ENCODE results near the gene GMDS. TPM values are rescaled to one million over a fixed set of nuclear protein-coding genes. Genes with fewer than 3 reads are reported as not detected.
A peak's percentile ranks its signal among the peaks of the same experiment; 100 is the strongest.

The GMDS gene
- total and polyA plus RNA-seq, 2 donors (not counting 3 experiments of a cell fraction or from before 2014, with no cell fraction given): 9.8 to 23.5 TPM

DNA sequence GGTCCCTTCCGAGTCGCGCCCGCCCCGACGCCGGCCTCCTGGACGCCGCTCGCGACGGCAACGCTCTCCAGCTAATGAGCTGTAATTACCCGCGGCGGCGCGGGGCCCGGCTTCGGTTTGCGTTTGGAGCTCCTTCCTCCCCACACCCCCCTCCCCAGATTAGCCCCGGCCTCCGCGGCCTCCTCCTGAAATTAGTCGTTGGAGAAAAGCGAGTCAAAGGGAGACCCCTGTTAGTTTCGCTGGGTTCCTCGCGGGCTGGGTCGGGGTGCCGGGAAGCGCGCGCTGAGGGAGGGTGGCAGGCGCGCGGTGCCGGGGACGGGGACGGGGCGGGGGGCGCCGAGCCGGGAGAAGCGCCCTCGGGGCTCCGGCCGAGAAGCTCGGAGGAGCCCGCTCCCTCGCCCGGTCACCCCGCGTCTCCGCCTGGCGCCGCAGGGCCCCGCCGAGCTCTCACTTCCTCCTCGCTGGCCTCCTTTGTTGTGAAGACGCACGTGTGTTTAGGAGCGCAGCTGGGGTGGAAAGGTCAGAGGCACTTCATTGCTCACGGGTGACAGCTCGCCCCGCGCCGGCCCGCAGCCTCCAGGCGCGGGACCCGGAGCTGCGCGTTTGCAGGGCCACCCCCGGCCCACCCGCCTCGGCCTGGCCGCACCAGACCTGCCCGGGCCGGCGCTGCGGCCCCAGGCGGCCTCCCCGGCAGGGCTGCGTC, 630.8 kb downstream of the GMDS start:
- no peaks in the 10 kb centered on the region for H3K9me3 ChIP-seq (replicated peaks; ENCODE audit: control insufficient read depth, insufficient read depth, low read length)
- CTCF ChIA-PET: interaction anchor here (0.8 to 2.7 kb wide), 9 partner anchors 11 to 1020 kb away, joined by 3 to 25 read pairs (median 8); no protein-coding TSS in a partner anchor
- DNase-seq (ENCODE audit: low read depth, low spot score) (peak; percentile 65), FAIRE-seq (no peak)
- H3K27me3 ChIP-seq (ENCODE audit: control insufficient read depth in 2 of 2, insufficient read depth in 2 of 2, low read length in 2 of 2): no peaks in the 10 kb centered on the region
- BruUV-seq (replicated peaks): no TSS peak
- peak overlapping the region; percentile 94 for H3K4me2 ChIP-seq (ENCODE audit: insufficient read depth, low read length)
- no peaks in the 10 kb centered on the region for H3K36me3 ChIP-seq (ENCODE audit: control insufficient read depth in 2 of 2, extremely low read depth in 1 of 2, insufficient read depth in 2 of 2, low read length in 2 of 2)
- H3K27ac ChIP-seq (ENCODE audit: insufficient read depth, low read depth, low read length): peak overlapping the region; percentile 81
- peaks cover 37% of the 10 kb centered on the region for H3K4me1 ChIP-seq (ENCODE audit: control insufficient read depth, extremely low read depth, insufficient read depth, low read length)
- POLR2A ChIA-PET: interaction anchor here (0.9 kb wide), 1 partner anchor 10 kb away, joined by 4 read pairs; no protein-coding TSS in a partner anchor
- peaks cover 4% of the 10 kb centered on the region for H4K20me1 ChIP-seq (replicated peaks; ENCODE audit: control insufficient read depth, extremely low read depth, insufficient read depth, low read length)
- peak overlapping the region; percentile 81 to 89 (median 87) for H3K4me3 ChIP-seq (replicated peaks in 1 of 3; ENCODE audit: insufficient read depth in 1 of 3, low read depth in 1 of 3, low read length in 3 of 3)
- H3K9me1 ChIP-seq (replicated peaks; ENCODE audit: control insufficient read depth, extremely low read depth, insufficient read depth, low read length): no peaks in the 10 kb centered on the region
- TF ChIP-seq POLR2A (IDR thresholded peaks at IDR 0.05; ENCODE audit: low read depth, low read length) (peak; percentile 0), MAX (IDR thresholded peaks at IDR 0.05; ENCODE audit: insufficient read depth, insufficient read length) (peak; percentile 83), JUN (IDR thresholded peaks at IDR 0.05; ENCODE audit: borderline replicate concordance, insufficient read depth, insufficient read length, low read depth) (no peak)
- dilution Hi-C loops (cut with MboI; ENCODE audit: extremely low pct_ligation_motif_present, low sequenced_read_pairs) (loop anchor here (25.0 kb wide), 1 partner anchor 498 kb away; no protein-coding TSS in a partner anchor), intact Hi-C loops (cut with micrococcal nuclease) (loop anchor here (2.0 to 10.0 kb wide), 7 partner anchors 202 to 1450 kb away; partner anchors contain the start of genes RIPK1 and WRNIP1)
- peak overlapping the region; percentile 89 for H3K9ac ChIP-seq (replicated peaks; ENCODE audit: extremely low read depth, insufficient read depth, low read length)
- H3K79me2 ChIP-seq (ENCODE audit: control insufficient read depth, insufficient read depth, low read length): peaks cover 62% of the 10 kb centered on the region
- H2AFZ ChIP-seq (ENCODE audit: low read depth, low read length): peak overlapping the region; percentile 11

DNA sequence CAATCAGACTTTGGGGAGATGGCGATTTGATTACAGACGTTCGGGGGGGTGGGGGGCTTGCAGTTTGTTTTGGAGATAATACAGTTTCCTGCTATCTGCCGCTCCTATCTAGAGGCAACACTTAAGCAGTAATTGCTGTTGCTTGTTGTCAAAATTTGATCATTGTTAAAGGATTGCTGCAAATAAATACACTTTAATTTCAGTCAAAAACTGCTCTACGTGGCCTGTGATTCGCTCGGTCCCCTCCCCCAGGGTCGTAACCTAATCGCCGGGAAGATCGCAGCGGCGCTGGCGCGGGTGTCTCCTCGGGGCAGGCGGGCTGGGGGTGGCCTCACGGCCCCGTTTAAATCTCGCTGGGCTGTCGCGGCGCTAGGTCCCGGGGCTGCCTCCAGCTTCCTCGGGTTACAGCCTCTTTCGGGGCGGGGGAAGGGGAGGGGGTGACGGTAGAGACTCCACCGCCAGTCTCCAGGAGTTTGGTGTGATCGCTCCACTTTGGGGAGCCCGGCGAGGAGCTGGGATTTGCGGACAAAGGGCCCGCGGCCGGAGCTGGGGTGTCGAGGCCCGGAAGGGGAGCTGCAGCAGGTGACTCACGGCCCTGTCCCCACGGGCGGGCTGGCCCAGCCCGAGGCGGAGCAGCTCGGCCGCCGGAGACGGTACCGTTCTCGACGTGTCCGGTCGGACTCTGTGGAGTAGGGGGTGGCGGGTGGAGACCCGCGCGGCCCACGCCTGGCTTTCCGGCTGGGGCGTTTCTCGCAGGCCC, 631.5 kb downstream of the GMDS start:
- Histone ChIP-seq H3K27me3 (ENCODE audit: control insufficient read depth in 2 of 2, insufficient read depth in 2 of 2, low read length in 2 of 2) (no peaks in the 10 kb centered on the region), H3K79me2 (ENCODE audit: control insufficient read depth, insufficient read depth, low read length) (peaks cover 62% of the 10 kb centered on the region), H2AFZ (ENCODE audit: low read depth, low read length) (peak overlapping the region; percentile 11), H3K9ac (replicated peaks; ENCODE audit: extremely low read depth, insufficient read depth, low read length) (peak overlapping the region; percentile 89), H3K9me3 (replicated peaks; ENCODE audit: control insufficient read depth, insufficient read depth, low read length) (no peaks in the 10 kb centered on the region), H3K9me1 (replicated peaks; ENCODE audit: control insufficient read depth, extremely low read depth, insufficient read depth, low read length) (no peaks in the 10 kb centered on the region), H3K36me3 (ENCODE audit: control insufficient read depth in 2 of 2, extremely low read depth in 1 of 2, insufficient read depth in 2 of 2, low read length in 2 of 2) (no peaks in the 10 kb centered on the region), H4K20me1 (replicated peaks; ENCODE audit: control insufficient read depth, extremely low read depth, insufficient read depth, low read length) (peaks cover 4% of the 10 kb centered on the region), H3K27ac (ENCODE audit: insufficient read depth, low read depth, low read length) (peak overlapping the region; percentile 81), H3K4me2 (ENCODE audit: insufficient read depth, low read length) (peak overlapping the region; percentile 94), H3K4me3 (replicated peaks in 1 of 3; ENCODE audit: insufficient read depth in 1 of 3, low read depth in 1 of 3, low read length in 3 of 3) (peak overlapping the region; percentile 81 to 89 (median 87)), H3K4me1 (ENCODE audit: control insufficient read depth, extremely low read depth, insufficient read depth, low read length) (peaks cover 36% of the 10 kb centered on the region)
- FAIRE-seq (no peak), DNase-seq (ENCODE audit: low read depth, low spot score) (peak; percentile 64)
- ChIA-PET POLR2A (no interaction called here), CTCF (interaction anchor here (0.8 to 2.7 kb wide), 8 partner anchors 12 to 1021 kb away, joined by 3 to 25 read pairs (median 10); no protein-coding TSS in a partner anchor)
- intact Hi-C loops (cut with micrococcal nuclease): loop anchor here (1.0 to 10.0 kb wide), 9 partner anchors 73 to 1451 kb away; partner anchors contain the start of genes RIPK1 and WRNIP1
- no peak for TF ChIP-seq MAX (IDR thresholded peaks at IDR 0.05; ENCODE audit: insufficient read depth, insufficient read length)
- no peak for TF ChIP-seq MYC (IDR thresholded peaks at IDR 0.05; ENCODE audit: low read depth, low read length)
- TF ChIP-seq FOS (IDR thresholded peaks at IDR 0.05; ENCODE audit: borderline replicate concordance, insufficient read depth, low read length): peak; percentile 35
- peak; percentile 64 for TF ChIP-seq GATA2 (IDR thresholded peaks at IDR 0.05; ENCODE audit: insufficient read depth, insufficient read length, low read depth, low read length)
- TF ChIP-seq EZH2 (IDR thresholded peaks at IDR 0.05; ENCODE audit: borderline replicate concordance, low read depth, low read length, severe bottlenecking): no peak
- no peak for TF ChIP-seq CTCF (IDR thresholded peaks at IDR 0.05; ENCODE audit: extremely low read depth in 1 of 2, insufficient read depth in 1 of 2, low read depth in 1 of 2, low read length in 2 of 2)
- peak; percentile 16 for TF ChIP-seq POLR2AphosphoS5 (IDR thresholded peaks at IDR 0.05; ENCODE audit: insufficient read depth, low read depth, low read length)
- no peak for TF ChIP-seq JUN (IDR thresholded peaks at IDR 0.05; ENCODE audit: borderline replicate concordance, insufficient read depth, insufficient read length, low read depth)
- TF ChIP-seq POLR2A (IDR thresholded peaks at IDR 0.05; ENCODE audit: low read depth, low read length): peak; percentile 48
- TSS peak; percentile 45 for BruUV-seq (replicated peaks)
- dilution Hi-C loops (cut with MboI; ENCODE audit: extremely low pct_ligation_motif_present, low sequenced_read_pairs): loop anchor here (25.0 kb wide), 1 partner anchor 498 kb away; no protein-coding TSS in a partner anchor

All from endothelial cell of umbilical vein (primary cell).